CD8-positive, alpha-beta memory T cell (primary cell): Measurements from ENCODE around the gene ENKUR. TPM values are rescaled to one million over a fixed set of nuclear protein-coding genes. Genes with fewer than 3 reads are reported as not detected.

ENCODE experiments used
- CTCF ChIA-PET: fragments of 350-600 bp; sonication (Branson Sonifier 250); formaldehyde crosslinking; loops from one replicate; lab custom pipeline; 2021; ENCODE audit warnings: antibody characterized with exemption; lab: Charles Lee
- POLR2A ChIA-PET: fragments of 350-600 bp; sonication (Branson Sonifier 250); formaldehyde crosslinking; loops from one replicate; lab custom pipeline; 2021; ENCODE audit warnings: antibody characterized with exemption; lab: Charles Lee
- DNase-seq, 5 donors: peaks; one replicate each; pipeline versions ENCODE4 v3.0.0 to v3.0.0-alpha.2; 2020 to 2022; ENCODE audit warnings: mixed read lengths in 1 of 5
- H3K27ac ChIP-seq: one replicate; pipeline ENCODE4 v1.7.0; 2013; ENCODE audit warnings: low read depth, mild to moderate bottlenecking, low read length, moderate library complexity
- H3K27me3 ChIP-seq: 2 replicates; pipeline ENCODE4 v1.7.0; 2013; ENCODE audit warnings: low read length, mild to moderate bottlenecking; ENCODE audit not compliant: insufficient read depth, poor library complexity, severe bottlenecking
- H3K36me3 ChIP-seq: 2 replicates; pipeline ENCODE4 v1.7.0; 2013; ENCODE audit warnings: mild to moderate bottlenecking, low read length, moderate library complexity; ENCODE audit not compliant: insufficient read depth
- H3K4me1 ChIP-seq: 2 replicates; pipeline ENCODE4 v1.7.0; 2013; ENCODE audit warnings: mild to moderate bottlenecking, low read length, moderate library complexity; ENCODE audit not compliant: insufficient read depth
- H3K4me3 ChIP-seq: 2 replicates; pipeline ENCODE4 v1.7.0; 2013; ENCODE audit warnings: mild to moderate bottlenecking, low read length
- H3K9me3 ChIP-seq: 2 replicates; pipeline ENCODE4 v1.7.0; 2013; ENCODE audit warnings: mild to moderate bottlenecking, low read length
- H3K27ac Mint-ChIP-seq, 8 donors: one replicate each; pipeline ENCODE4 v1.8.0; 2020 to 2021; ENCODE audit warnings: mixed read lengths in 8 of 8, mild to moderate bottlenecking in 6 of 8, inconsistent platforms in 3 of 8, moderate library complexity in 3 of 8
- H3K27me3 Mint-ChIP-seq, 2 donors: one replicate each; pipeline ENCODE4 v1.8.0; 2020 to 2021; ENCODE audit warnings: mixed read lengths in 2 of 2, mild to moderate bottlenecking in 1 of 2, moderate library complexity in 1 of 2
- H3K36me3 Mint-ChIP-seq, 3 donors: one replicate each; pipeline ENCODE4 v1.8.0; 2020 to 2021; ENCODE audit warnings: mixed read lengths in 3 of 3, inconsistent platforms in 1 of 3, mild to moderate bottlenecking in 1 of 3
- H3K4me1 Mint-ChIP-seq, 3 donors: one replicate each; pipeline ENCODE4 v1.8.0; 2020 to 2021; ENCODE audit warnings: mixed read lengths in 3 of 3, inconsistent platforms in 1 of 3, mild to moderate bottlenecking in 1 of 3
- H3K4me3 Mint-ChIP-seq, 7 donors: one replicate each; pipeline ENCODE4 v1.8.0; 2020 to 2021; ENCODE audit warnings: mixed read lengths in 7 of 7, mild to moderate bottlenecking in 6 of 7, moderate library complexity in 4 of 7, inconsistent platforms in 2 of 7
- H3K9me3 Mint-ChIP-seq, 5 donors: one replicate each; pipeline ENCODE4 v1.8.0; 2020 to 2022; ENCODE audit warnings: mixed read lengths in 5 of 5, mild to moderate bottlenecking in 3 of 5, moderate library complexity in 2 of 5, inconsistent platforms in 1 of 5
- polyA plus RNA-seq: library from polyadenylated mRNA; unstranded; fragments of 300-500 nt; fragmentation: Illumina TruSeq; gene quantifications from one replicate; pipeline ENCODE4 v1.2.3, GENCODE V29; 2021
- total RNA-seq, 2 experiments: library from RNA; stranded (reverse); gene quantifications; one replicate each; pipeline ENCODE4 v1.2.3, GENCODE V29; 2021

The ENKUR gene
- total and polyA plus RNA-seq, 3 experiments from 2014 or later, result not detected

- Histone ChIP-seq H3K4me1 (no peaks in the 10 kb centered on the region), H3K36me3 (no peaks in the 10 kb centered on the region), H3K27me3 (no peaks in the 10 kb centered on the region), H3K4me3 (no peak overlapping the region), H3K9me3 (no peaks in the 10 kb centered on the region), H3K27ac (no peak overlapping the region)
- ChIA-PET CTCF (no interaction called here), POLR2A (no interaction called here)
- DNase-seq, result no peak
- peaks cover 0 to 4% (median 0%) of the 10 kb centered on the region in 3 donors for H3K36me3 Mint-ChIP-seq
- peaks cover 0 to 3% (median under 1%) of the 10 kb centered on the region in 5 donors for H3K9me3 Mint-ChIP-seq
- H3K4me3 Mint-ChIP-seq, result no peak overlapping the region
- H3K27me3 Mint-ChIP-seq, result peaks cover 0 to 3% of the 10 kb centered on the region in 2 donors
- H3K4me1 Mint-ChIP-seq, result no peaks in the 10 kb centered on the region
- H3K27ac Mint-ChIP-seq, result no peak overlapping the region
Measured at GRCh38 chr10:24995072-24995471, 20.9 kb downstream of the ENKUR start.

- CTCF ChIA-PET, result interaction anchor here (0.8 kb wide), 1 partner anchor 351 kb away, joined by 3 read pairs; no protein-coding TSS in a partner anchor
- POLR2A ChIA-PET, result no interaction called here
- no peak overlapping the region for H3K27ac ChIP-seq
Measured at GRCh38 chr10:24993237-24993958, 22.6 kb downstream of the ENKUR start.

DNA sequence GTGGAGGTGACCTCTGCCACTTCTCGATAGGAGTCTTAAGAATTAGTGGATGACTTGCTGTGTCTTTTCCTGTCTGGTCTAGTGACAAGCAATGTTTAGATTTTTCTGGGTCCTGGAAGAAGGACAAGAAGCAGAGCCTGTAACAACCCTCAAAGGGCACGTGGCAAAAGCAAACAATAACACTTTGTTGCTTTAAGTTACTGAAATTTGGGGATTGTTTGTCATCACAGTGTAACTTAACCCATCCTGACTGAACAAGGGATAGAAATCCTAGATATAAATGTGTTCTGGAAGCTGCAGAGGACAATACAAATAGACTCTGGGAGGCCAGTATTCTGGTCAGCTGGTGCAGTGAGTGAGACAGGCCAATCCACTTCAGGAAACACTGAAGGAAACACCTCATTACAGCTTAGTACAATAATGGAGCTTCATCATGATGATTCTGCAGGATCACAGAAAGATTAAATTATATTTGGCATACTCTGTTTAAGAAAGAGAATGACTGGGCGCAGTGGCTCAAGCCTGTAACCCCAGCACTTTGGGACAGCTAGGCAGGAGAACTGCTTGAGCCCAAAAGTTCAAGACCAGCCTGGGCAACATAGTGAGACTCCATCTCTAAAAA lies 23.3 kb downstream of the ENKUR start:
- ChIA-PET POLR2A (no interaction called here), CTCF (interaction anchor here (0.8 kb wide), 1 partner anchor 350 kb away, joined by 3 read pairs; no protein-coding TSS in a partner anchor)
- no peak overlapping the region for H3K4me3 ChIP-seq
- Mint-ChIP-seq H3K27ac (no peak overlapping the region), H3K36me3 (peaks cover 0 to 4% (median 0%) of the 10 kb centered on the region in 3 donors), H3K4me1 (no peaks in the 10 kb centered on the region), H3K9me3 (no peaks in the 10 kb centered on the region), H3K4me3 (no peak overlapping the region), H3K27me3 (peaks cover 0 to 2% of the 10 kb centered on the region in 2 donors)
- no peak overlapping the region for H3K27ac ChIP-seq
- H3K9me3 ChIP-seq, result no peaks in the 10 kb centered on the region
- no peak for DNase-seq
- H3K27me3 ChIP-seq, result no peaks in the 10 kb centered on the region
- H3K36me3 ChIP-seq, result no peaks in the 10 kb centered on the region
- H3K4me1 ChIP-seq, result no peaks in the 10 kb centered on the region

More at GRCh38 chr10:24993237-24993958, 22.6 kb downstream of the ENKUR start:
- Mint-ChIP-seq H3K27ac (peak overlapping the region in 1 of 8 donors; percentile 26), H3K4me3 (no peak overlapping the region), H3K4me1 (no peaks in the 10 kb centered on the region), H3K36me3 (peaks cover 0 to 4% (median 0%) of the 10 kb centered on the region in 3 donors), H3K9me3 (no peaks in the 10 kb centered on the region), H3K27me3 (peaks cover 0 to 2% of the 10 kb centered on the region in 2 donors)
- Histone ChIP-seq H3K9me3 (no peaks in the 10 kb centered on the region), H3K36me3 (no peaks in the 10 kb centered on the region), H3K4me1 (no peaks in the 10 kb centered on the region), H3K27me3 (no peaks in the 10 kb centered on the region), H3K4me3 (no peak overlapping the region)
- no peak for DNase-seq

GRCh38 chr10:24991298-24991697 lies 24.7 kb downstream of the ENKUR start:
- Mint-ChIP-seq H3K4me3 (no peak overlapping the region), H3K27ac (peak overlapping the region in 1 of 8 donors; percentile 38), H3K36me3 (no peaks in the 10 kb centered on the region), H3K9me3 (no peaks in the 10 kb centered on the region), H3K27me3 (peaks cover 0 to 2% of the 10 kb centered on the region in 2 donors), H3K4me1 (no peaks in the 10 kb centered on the region)
- H3K4me1 ChIP-seq, result no peaks in the 10 kb centered on the region
- no peak for DNase-seq
- POLR2A ChIA-PET, result no interaction called here
- no peaks in the 10 kb centered on the region for H3K27me3 ChIP-seq
- CTCF ChIA-PET, result no interaction called here
- no peak overlapping the region for H3K4me3 ChIP-seq
- H3K36me3 ChIP-seq, result no peaks in the 10 kb centered on the region
- H3K27ac ChIP-seq, result no peak overlapping the region
- no peaks in the 10 kb centered on the region for H3K9me3 ChIP-seq

- DNase-seq, result no peak
- H3K36me3 ChIP-seq, result no peaks in the 10 kb centered on the region
- H3K4me3 Mint-ChIP-seq, result no peak overlapping the region
- H3K27me3 Mint-ChIP-seq, result peaks cover 0 to 2% of the 10 kb centered on the region in 2 donors
- no peaks in the 10 kb centered on the region for H3K9me3 Mint-ChIP-seq
- no peak overlapping the region for H3K4me3 ChIP-seq
- no peaks in the 10 kb centered on the region for H3K27me3 ChIP-seq
- no peaks in the 10 kb centered on the region for H3K9me3 ChIP-seq
- H3K36me3 Mint-ChIP-seq, result no peaks in the 10 kb centered on the region
- no peak overlapping the region for H3K27ac Mint-ChIP-seq
- H3K4me1 ChIP-seq, result no peaks in the 10 kb centered on the region
- CTCF ChIA-PET, result interaction anchor here (0.9 to 2.3 kb wide), 2 partner anchors 343 to 347 kb away, joined by 3 to 10 read pairs; no protein-coding TSS in a partner anchor
- H3K27ac ChIP-seq, result no peak overlapping the region
- no peaks in the 10 kb centered on the region for H3K4me1 Mint-ChIP-seq
- POLR2A ChIA-PET, result no interaction called here
Measured at GRCh38 chr10:24989867-24990266, 26.1 kb downstream of the ENKUR start.

DNA sequence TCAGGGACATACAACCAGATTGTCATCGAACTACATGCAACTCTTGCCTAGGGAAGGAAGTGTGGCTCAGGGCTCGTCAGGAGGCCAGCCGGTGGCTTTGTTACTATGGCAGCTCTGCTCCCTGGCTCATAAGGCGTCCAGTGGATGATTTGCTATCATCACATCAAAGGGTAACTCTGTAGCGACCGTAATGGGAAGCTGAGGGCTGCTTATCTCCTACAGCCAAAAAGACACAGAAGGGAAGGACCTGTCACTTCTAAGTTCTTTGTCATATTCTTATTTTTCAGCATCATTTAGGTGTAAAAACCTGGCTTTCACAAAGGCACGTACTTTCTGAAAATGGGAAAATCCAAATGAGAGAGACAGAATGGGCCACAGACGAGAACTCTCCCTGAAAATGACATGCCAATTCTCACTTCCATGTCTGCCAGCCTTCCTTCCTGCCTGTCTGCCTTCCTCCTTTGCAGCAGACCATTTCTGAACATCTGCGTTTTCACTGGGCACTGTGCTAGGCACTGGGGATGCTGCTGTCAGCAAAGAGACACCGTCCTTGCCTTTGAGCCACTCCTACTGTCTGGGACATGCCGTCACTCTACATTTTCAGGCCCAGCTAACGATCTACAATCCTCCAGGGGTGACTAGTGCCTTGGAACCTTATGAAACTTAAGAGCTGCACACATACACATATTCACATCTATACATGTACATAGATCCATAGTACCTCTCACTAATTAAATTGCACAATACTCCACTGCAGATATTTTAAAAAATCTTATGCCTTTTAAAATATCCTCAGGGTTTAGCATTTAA lies 26.9 kb downstream of the ENKUR start:
- H3K27me3 Mint-ChIP-seq, result peaks cover 0 to 2% of the 10 kb centered on the region in 2 donors
- CTCF ChIA-PET, result interaction anchor here (2.3 kb wide), 1 partner anchor 347 kb away, joined by 10 read pairs; no protein-coding TSS in a partner anchor
- POLR2A ChIA-PET, result no interaction called here

GRCh38 chr10:24984906-24985305 lies 31.1 kb downstream of the ENKUR start:
- no peaks in the 10 kb centered on the region for H3K36me3 Mint-ChIP-seq
- H3K4me1 Mint-ChIP-seq, result peaks cover 3 to 10% (median 8%) of the 10 kb centered on the region in 3 donors
- CTCF ChIA-PET, result no interaction called here
- no peak overlapping the region for H3K27ac Mint-ChIP-seq
- no peak overlapping the region for H3K27ac ChIP-seq
- no peak overlapping the region for H3K4me3 ChIP-seq
- POLR2A ChIA-PET, result no interaction called here
- no peaks in the 10 kb centered on the region for H3K36me3 ChIP-seq
- H3K4me3 Mint-ChIP-seq, result no peak overlapping the region
- H3K27me3 ChIP-seq, result no peaks in the 10 kb centered on the region
- no peak for DNase-seq
- peaks cover 7% of the 10 kb centered on the region for H3K4me1 ChIP-seq
- no peaks in the 10 kb centered on the region for H3K9me3 Mint-ChIP-seq
- no peaks in the 10 kb centered on the region for H3K9me3 ChIP-seq
- H3K27me3 Mint-ChIP-seq, result no peaks in the 10 kb centered on the region

More for the DNA sequence above, 26.9 kb downstream of the ENKUR start:
- Mint-ChIP-seq H3K4me1 (no peaks in the 10 kb centered on the region), H3K36me3 (no peaks in the 10 kb centered on the region), H3K9me3 (no peaks in the 10 kb centered on the region), H3K27ac (no peak overlapping the region), H3K4me3 (no peak overlapping the region)
- no peaks in the 10 kb centered on the region for H3K9me3 ChIP-seq
- no peaks in the 10 kb centered on the region for H3K27me3 ChIP-seq
- DNase-seq, result no peak
- H3K27ac ChIP-seq, result no peak overlapping the region
- H3K4me1 ChIP-seq, result no peaks in the 10 kb centered on the region
- H3K36me3 ChIP-seq, result no peaks in the 10 kb centered on the region
- no peak overlapping the region for H3K4me3 ChIP-seq
